ENCODE measurements around the gene CYTH3.

The CYTH3 gene

GRCh38 chr7:6256677-6257535, 15.5 kb downstream of the CYTH3 start:
- peak; percentile 26 for DNase-seq

- no peak for DNase-seq
These were observed 16.3 kb downstream of the CYTH3 start for GRCh38 chr7:6256109-6256483.

GRCh38 chr7:6254866-6255265, 17.6 kb downstream of the CYTH3 start:
- no peak for DNase-seq

- DNase-seq: no peak
These were observed 19.7 kb downstream of the CYTH3 start for GRCh38 chr7:6252748-6253147.

GRCh38 chr7:6252341-6252746, 20.1 kb downstream of the CYTH3 start:
- DNase-seq: no peak

- no peak for DNase-seq
These were observed 20.8 kb downstream of the CYTH3 start for GRCh38 chr7:6251653-6252052.

GRCh38 chr7:6250364-6250833, 22.0 kb downstream of the CYTH3 start:
- no peak for DNase-seq

GRCh38 chr7:6249043-6249442, 23.4 kb downstream of the CYTH3 start:
- no peak for DNase-seq

GRCh38 chr7:6248581-6248980, 23.8 kb downstream of the CYTH3 start:
- DNase-seq: no peak

- no peak for DNase-seq
These were observed 26.0 kb downstream of the CYTH3 start for GRCh38 chr7:6246251-6246917.

GRCh38 chr7:6244021-6244420, 28.4 kb downstream of the CYTH3 start:
- DNase-seq: no peak

- DNase-seq: no peak
These were observed 29.3 kb downstream of the CYTH3 start for GRCh38 chr7:6243168-6243567.

- no peak for DNase-seq
These were observed 29.9 kb downstream of the CYTH3 start for GRCh38 chr7:6242561-6242960.

GRCh38 chr7:6241607-6241973, 30.8 kb downstream of the CYTH3 start:
- DNase-seq: no peak

GRCh38 chr7:6238309-6238925, 34.0 kb downstream of the CYTH3 start:
- DNase-seq: no peak

- DNase-seq: no peak
These were observed 34.7 kb downstream of the CYTH3 start for GRCh38 chr7:6237730-6238129.

GRCh38 chr7:6237011-6237410, 35.4 kb downstream of the CYTH3 start:
- DNase-seq: no peak

- no peak for DNase-seq
These were observed 37.2 kb downstream of the CYTH3 start for GRCh38 chr7:6235029-6235871.

GRCh38 chr7:6234384-6234783, 38.0 kb downstream of the CYTH3 start:
- no peak for DNase-seq

- DNase-seq: peak; percentile 68
These were observed 39.9 kb downstream of the CYTH3 start for GRCh38 chr7:6232534-6232933.

- DNase-seq: no peak
These were observed 40.3 kb downstream of the CYTH3 start for GRCh38 chr7:6232116-6232515.

GRCh38 chr7:6231184-6231583, 41.2 kb downstream of the CYTH3 start:
- DNase-seq: no peak

GRCh38 chr7:6229284-6229683, 43.1 kb downstream of the CYTH3 start:
- peak; percentile 76 for DNase-seq

Measured in hematopoietic multipotent progenitor cell treated with erythropoietin and hydrocortisone succinate and interleukin-3 and kit ligand, for 6 days (in vitro differentiated cells).